Hematopoietic multipotent progenitor cell treated with erythropoietin and hydrocortisone succinate and interleukin-3 and kit ligand, for 6 days (in vitro differentiated cells): ENCODE results near the gene CTXN1.
"Not testable (repeated sequence)": the region's sequence is repeated elsewhere in the genome, so short reads cannot be mapped to it uniquely, and the experiment has no call there.

ENCODE experiments used
- DNase-seq: peaks from one replicate; pipeline ENCODE4 v3.0.0-alpha.2; 2015

CTXN1 gene

DNA sequence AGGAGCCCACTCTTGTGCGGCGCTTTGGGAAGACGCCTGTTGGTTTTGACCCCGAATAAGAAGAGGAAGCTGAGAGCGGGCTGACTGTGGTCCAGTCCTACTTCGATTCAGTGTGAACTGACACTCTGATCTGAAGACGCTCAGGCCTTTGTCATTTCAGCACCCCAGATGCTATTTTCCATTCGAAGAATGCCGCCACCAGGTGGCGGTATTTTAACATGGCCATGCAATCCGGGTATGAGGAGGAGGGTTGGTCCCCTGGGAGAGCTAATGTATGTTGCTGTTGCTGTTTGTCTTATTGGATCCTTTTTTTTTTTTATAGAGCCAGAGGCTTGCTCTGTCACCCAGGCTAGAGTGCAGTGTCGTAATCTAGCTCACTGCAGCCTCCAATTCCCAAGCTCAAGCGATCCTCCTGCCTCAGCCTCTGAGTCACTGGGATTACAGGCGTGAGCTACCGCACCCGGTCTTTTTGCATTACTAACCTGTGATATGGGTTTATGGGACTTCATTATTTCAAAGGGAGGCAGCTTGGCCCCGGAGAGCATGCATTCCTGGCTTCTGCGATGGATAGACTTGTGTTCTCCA, 18.3 kb upstream of the CTXN1 start:
- DNase-seq: peak; percentile 95

- peak; percentile 100 for DNase-seq
These were observed 17.7 kb upstream of the CTXN1 start, which contains the start of gene TIMM44 for GRCh38 chr19:7943444-7944176. Gene TIMM44 (minus strand): TSS chr19:7943666. CDS start chr19:7943651, 15 bp downstream.

GRCh38 chr19:7942981-7943443, 17.1 kb upstream of the CTXN1 start:
- peak; percentile 43 for DNase-seq

DNA sequence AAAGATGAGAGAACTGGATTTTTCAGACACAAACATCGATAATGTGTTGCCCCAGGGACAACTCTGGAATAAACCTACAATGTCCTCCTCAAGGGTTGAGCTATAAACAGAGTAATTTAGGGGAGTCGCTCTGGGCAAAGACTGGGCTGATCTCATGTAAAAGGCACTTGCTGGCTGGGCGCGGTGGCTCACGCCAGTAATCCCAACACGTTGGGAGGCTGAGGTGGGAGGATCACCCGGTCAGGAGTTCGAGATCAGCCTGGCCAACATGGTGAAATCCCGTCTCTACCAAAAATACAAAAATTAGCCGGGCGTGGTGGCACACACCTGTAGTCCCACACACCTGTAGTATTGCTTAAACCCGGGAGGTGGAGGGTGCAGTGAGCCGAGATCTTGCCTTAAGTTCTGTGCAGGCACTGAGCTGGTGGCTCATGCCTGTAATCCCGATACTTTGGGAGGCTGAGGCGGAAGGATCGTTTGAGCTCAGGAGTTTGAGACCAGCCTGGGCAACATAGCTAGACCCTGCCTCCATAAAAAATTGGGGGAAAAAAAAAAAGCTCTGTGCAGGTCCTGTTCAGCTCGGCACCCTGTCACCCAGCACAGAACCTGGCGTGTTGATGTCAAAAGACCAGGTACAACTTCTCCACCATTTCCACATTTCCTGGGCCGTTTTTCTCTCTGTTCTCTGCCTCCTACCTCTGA, 16.1 kb upstream of the CTXN1 start:
- DNase-seq: no peak

DNA sequence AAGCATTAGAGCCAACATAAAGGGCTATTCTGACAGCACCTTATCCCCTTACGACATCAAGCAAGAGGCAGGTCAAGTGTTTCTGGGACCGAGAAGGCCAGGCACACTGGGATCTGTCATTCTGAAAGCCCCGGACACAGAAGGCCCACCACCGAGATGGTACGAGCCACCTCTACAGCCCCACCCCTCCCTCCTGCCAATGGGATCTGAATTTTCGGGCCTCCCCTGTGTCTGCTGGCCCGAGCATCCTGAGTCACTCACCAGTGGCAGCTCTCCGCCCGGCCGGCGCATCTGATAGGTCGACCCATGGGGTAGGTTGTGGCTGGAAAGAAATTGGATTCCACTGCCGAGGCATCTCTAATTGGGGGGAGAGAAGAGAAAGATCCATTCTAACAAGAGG, 14.9 kb upstream of the CTXN1 start:
- no peak for DNase-seq

DNA sequence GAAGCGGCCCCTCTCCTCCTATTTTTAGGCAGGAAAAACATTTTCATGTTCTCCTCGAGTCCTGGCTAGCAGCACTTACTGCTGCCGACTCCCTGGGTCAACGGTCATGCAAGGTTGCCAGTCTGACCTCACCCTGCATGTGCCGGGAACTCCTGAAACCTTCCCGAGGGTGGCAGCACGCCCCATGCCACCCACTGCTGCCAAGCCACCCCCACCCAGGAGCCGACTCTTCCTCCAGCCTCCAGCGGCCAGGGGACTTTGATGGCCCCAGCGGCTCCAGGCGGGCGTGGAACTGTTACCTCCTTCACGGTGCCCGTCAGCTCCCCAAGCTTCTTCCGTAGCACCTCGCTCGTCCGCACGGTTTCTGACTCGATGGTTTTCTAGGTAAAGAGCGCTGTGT, 8.8 kb upstream of the CTXN1 start:
- DNase-seq: no peak

DNA sequence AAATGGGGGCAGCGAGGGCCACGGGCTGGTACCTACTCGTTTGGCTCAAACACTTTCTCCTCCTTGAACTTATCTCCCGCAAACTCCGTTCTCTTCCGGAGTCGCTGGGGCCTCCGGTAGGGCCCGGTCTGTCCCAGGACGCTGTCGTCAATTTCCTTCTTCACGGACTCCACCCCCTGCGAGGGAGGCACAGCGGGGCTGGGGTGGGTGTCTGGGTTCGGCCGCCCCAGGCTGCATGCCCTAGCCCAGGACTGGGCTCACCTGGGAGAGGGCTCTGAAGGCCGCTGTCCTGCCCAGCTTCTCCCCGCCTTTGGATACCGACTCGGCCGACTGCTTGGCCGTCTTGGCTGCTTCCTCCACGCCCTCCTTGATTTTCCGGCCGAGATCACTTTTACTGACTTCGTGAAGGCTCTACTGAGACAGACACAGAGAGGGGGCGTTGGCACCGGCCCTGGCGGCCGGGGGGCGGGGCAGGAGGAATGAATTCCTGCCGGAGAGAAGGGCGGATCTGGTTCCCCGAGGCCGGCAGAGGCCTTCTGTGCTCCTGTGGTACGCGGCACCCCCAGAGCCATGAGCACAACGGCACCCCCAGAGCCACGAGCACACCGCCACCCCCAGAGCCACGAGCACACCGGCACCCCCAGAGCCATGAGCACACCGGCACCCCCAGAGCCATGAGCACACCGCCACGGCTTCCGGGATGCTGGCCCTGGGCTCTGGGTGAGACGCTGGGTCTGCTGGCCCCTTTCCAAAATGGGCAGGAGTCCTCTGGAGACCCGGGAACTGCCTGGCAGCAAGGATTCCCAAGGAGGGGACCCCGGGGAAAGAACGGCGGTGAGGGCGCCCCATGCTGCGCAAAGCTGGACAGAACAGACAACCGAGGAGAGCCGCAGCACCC, 8.1 kb upstream of the CTXN1 start:
- DNase-seq: no peak

DNA sequence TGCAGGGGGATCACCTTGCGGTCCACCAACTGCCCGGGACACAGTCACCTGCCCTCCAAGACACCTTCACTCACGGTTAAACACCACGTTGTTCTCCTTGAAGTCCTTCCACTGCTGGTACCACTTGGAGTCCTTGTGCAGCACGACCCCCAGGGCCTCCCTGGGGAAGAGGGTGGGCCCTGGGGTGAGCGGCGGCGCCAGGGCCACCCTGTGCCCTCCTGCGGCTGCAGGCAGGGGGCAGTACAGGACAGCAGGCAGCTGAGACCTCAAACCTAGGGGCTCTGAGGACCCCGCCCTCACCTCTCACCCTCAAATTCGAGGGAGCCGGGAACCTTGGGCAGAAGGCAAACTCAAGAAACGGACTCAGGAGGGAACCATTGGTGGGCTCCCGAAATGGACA, 7.5 kb upstream of the CTXN1 start:
- DNase-seq: no peak

GRCh38 chr19:7932930-7933300, 7.0 kb upstream of the CTXN1 start:
- DNase-seq: no peak

GRCh38 chr19:7932276-7932929, 6.5 kb upstream of the CTXN1 start:
- no peak for DNase-seq

DNA sequence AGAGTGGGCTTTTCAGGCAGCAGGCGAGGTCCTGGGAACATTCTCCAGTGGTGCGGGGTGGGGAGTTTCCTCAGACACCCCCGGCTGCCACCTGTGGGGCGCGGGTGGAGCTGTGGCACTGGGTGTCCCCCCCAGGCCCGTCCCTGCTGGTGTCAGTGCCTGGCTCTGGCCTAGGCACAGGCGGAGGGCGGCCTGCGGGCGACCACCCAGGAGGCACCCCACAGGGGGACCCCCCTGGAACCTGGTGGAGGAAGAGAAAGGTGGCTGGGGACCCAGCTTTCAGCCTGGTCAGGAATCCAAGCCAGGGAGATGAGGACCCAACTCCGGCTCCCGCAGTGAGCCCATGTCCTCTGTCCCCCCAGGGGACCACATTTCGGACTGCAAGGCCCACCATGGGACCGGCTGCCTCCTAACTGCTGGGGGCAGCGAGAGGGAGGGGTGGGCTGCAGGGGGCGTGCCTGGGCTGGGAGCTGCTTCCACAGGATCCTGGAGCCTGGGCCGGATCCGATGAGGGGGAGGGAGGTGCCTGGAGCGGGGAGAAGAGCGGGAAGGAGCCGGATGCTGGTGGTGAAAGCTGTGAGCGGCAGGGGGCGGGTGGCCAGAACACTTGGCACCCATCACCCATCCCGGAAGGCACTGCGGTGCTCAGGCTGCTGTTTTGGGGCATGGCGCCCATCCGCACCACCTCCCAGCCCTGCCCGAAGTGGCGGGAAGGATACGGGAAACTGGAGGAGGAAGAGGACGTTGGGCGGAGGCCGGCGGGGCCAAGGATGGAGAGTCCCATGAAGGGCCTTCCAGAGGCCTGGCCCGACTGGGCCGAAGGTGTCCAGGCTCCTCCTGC, 5.5 kb upstream of the CTXN1 start:
- no peak for DNase-seq

- DNase-seq: no peak
These were observed 4.8 kb upstream of the CTXN1 start for GRCh38 chr19:7930765-7931164.

DNA sequence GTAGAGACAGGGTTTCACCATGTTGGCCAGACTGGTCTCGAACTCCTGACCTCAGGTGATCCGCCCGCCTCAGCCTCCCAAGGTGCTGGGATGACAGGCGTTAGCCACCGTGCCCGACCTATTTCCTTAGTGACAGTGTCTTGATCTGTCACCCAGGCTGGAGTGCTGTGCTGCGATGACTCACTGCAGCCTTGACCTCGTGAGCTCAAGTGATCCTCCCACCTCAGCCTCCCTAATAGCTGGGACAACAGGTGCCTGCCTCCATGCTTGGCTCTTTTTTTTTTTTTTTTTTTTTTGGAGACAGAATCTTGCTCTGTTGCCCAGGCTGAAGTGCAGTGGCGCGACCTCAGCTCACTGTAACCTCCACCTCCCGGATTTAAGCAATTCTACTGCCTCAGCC, 4.1 kb upstream of the CTXN1 start:
- not testable (repeated sequence) for DNase-seq

- DNase-seq: peak; percentile 90
These were observed 3.1 kb upstream of the CTXN1 start for GRCh38 chr19:7928741-7929701.

- DNase-seq: no peak
These were observed 2.4 kb upstream of the CTXN1 start for GRCh38 chr19:7928334-7928706.

- DNase-seq: no peak
These were observed 1.8 kb upstream of the CTXN1 start for GRCh38 chr19:7927605-7928333.

GRCh38 chr19:7926727-7927604, 1.0 kb upstream of the CTXN1 start:
- no peak for DNase-seq

DNA sequence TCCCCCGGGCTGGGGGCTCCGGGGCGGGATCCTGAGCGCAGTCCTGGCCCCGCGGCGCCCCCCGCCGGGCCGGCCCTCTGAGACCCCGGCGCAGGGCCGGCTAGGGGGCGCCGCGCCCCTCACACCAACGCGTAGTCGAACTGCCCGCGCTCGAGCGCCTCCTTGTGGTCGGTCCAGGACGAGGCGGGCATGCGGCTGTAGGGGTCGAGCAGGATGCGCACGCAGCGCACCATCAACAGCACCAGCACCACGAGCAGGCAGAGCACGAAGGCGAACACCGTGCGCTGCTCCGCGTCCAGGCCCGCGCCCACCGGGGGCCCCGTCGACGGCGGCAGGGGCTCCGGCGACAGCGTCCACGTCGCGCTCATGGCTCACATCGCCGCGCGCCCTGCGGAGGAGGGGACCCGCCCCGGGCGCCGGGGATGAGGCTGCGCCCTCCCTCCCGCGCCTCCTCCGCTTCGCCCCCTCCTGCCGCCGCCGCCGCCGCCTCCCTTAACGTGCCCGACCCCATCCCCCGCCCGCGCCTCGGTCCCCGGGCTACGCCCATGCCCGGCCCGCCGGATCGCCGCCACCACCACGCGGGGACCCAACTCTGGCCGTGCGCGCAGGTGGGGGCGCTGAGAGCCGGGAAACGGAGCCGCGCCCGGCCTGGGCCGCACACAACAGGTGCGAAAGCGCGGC, 624 bp downstream of the CTXN1 start:
- DNase-seq: peak; percentile 93
